Measurements from ENCODE around the gene OGFOD1.

DNA sequence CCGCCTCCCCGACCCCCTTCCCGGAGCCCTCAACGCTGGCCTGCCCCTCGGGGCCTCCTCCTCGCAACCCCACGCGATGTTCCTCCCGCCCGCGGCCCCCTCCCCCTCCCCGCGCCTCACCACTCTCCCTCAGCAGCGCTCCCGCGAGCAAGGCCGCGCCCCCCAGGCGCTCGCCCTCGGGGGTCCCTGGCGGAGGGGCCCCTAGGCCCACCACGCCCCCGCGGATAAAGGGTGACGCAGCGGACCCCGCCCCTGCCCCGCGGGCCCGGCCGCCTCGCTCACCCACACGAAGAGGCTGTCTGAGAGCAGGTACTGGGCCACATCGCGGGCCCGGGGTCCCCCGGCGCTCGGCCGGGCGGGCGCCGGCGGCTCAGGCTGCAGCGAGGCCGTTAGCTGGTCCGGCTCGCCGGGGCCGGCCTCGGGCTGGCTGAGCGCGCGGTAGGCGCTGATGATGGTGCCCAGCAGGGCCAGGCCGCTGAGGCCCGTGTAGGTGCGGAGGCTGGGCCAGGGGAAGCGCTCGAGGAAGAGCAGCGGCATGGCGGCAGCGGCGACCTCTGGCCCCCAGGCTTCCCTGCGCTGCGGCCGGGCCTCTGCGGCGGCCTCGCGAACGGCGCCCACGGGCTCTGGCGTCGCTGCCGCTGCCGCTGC is 26.4 kb upstream of the OGFOD1 start:
- TF ChIP-seq, protein P1, sequence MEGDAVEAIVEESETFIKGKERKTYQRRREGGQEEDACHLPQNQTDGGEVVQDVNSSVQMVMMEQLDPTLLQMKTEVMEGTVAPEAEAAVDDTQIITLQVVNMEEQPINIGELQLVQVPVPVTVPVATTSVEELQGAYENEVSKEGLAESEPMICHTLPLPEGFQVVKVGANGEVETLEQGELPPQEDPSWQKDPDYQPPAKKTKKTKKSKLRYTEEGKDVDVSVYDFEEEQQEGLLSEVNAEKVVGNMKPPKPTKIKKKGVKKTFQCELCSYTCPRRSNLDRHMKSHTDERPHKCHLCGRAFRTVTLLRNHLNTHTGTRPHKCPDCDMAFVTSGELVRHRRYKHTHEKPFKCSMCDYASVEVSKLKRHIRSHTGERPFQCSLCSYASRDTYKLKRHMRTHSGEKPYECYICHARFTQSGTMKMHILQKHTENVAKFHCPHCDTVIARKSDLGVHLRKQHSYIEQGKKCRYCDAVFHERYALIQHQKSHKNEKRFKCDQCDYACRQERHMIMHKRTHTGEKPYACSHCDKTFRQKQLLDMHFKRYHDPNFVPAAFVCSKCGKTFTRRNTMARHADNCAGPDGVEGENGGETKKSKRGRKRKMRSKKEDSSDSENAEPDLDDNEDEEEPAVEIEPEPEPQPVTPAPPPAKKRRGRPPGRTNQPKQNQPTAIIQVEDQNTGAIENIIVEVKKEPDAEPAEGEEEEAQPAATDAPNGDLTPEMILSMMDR (IDR thresholded peaks at IDR 0.05), result no peak
- TF ChIP-seq POLR2A (IDR thresholded peaks at IDR 0.05), result peak; percentile 16

Data from ovary (tissue), 3 donors.